Stimulated activated naive CD8-positive, alpha-beta T cell treated with anti-CD3 and anti-CD28 coated beads, Interleukin-15, Interleukin-2, amounts not matched to agents 100 U/mL and 50 U/mL, for 24 hours (primary cell): ENCODE results near the gene FAM76A.
"Not testable (repeated sequence)": the region's sequence is repeated elsewhere in the genome, so short reads cannot be mapped to it uniquely, and the experiment has no call there.

ENCODE experiments used
- ATAC-seq: fragments of 150-1000 bp; cut with Tn5 transposase; one replicate; pipeline ENCODE4 v1.10.0; 2021
- DNase-seq: peaks from one replicate; pipeline ENCODE4 v3.0.0; 2021

The FAM76A gene

GRCh38 chr1:27725374-27726172, at the start of gene FAM76A:
FAM76A (plus strand) TSS chr1:27725961; CDS start chr1:27726081, 120 bp downstream.
- DNase-seq (peak; percentile 100), ATAC-seq (peak; percentile 97)

- ATAC-seq (no peak), DNase-seq (no peak)
These were observed 49.4 kb upstream of the FAM76A start for GRCh38 chr1:27676410-27676809.

- ATAC-seq (no peak), DNase-seq (no peak)
These were observed 47.0 kb upstream of the FAM76A start for GRCh38 chr1:27678747-27679146.

- not testable (repeated sequence) for DNase-seq, ATAC-seq
These were observed 45.5 kb upstream of the FAM76A start for GRCh38 chr1:27680225-27680791.

- not testable (repeated sequence) for DNase-seq, ATAC-seq
These were observed 44.2 kb upstream of the FAM76A start for GRCh38 chr1:27681580-27681979.

DNA sequence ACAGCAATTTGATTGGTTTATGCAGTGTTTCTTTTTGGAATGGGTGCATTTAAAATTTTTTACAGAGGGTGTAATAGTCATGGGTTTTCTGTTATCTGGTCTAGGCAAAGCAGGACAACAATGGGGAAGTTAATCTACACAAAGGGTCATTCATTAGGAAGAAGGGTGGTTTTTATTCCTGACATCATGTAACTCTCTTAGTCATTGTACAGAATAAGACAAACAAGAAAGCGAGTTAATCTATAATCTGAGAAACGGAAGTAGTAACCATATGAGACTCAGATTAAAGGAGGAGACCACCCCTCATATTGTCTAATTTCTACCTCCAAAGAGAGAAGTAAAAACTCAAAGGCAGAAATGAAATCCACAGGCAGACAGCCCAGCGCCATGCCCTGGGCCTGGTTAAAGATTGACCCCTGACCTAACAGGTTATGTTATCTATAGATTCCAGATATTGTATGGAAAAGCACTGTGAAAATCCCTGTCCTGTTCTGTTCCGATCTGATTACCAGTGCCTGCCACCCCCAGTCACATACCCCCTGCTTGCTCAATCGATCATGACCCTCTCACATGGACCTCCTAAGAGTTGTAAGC, 43.3 kb upstream of the FAM76A start:
- DNase-seq (no peak), ATAC-seq (no peak)

DNA sequence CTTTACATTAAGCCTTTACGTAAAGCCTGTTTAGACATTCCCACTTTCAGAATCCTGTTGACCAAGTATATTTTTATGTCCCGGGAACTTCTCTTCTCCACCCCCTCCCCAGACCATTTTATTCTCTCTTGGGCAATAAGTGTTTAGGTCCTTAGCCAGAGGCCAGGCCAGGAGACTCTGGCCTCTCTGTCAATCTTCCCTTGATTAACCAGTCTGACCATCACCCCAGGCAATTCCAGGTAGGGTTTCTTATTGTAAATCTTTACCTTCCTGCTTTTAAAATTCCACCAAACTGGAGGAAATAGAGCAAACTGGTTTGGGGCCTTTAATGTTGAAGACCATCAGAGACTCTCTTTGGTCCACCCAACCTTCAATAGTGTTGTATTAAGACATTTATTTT, 41.6 kb upstream of the FAM76A start:
- no peak for DNase-seq
- ATAC-seq, result no peak

GRCh38 chr1:27686223-27686990, 39.4 kb upstream of the FAM76A start:
- no peak for ATAC-seq

GRCh38 chr1:27687906-27688305, 37.9 kb upstream of the FAM76A start:
- no peak for DNase-seq
- ATAC-seq, result no peak

More at GRCh38 chr1:27686223-27686990, 39.4 kb upstream of the FAM76A start:
- DNase-seq, result no peak

GRCh38 chr1:27689423-27690173, 36.2 kb upstream of the FAM76A start:
- ATAC-seq, result peak; percentile 46

GRCh38 chr1:27690183-27690582, 35.6 kb upstream of the FAM76A start:
- DNase-seq, result no peak
- no peak for ATAC-seq

More at GRCh38 chr1:27689423-27690173, 36.2 kb upstream of the FAM76A start:
- no peak for DNase-seq

DNA sequence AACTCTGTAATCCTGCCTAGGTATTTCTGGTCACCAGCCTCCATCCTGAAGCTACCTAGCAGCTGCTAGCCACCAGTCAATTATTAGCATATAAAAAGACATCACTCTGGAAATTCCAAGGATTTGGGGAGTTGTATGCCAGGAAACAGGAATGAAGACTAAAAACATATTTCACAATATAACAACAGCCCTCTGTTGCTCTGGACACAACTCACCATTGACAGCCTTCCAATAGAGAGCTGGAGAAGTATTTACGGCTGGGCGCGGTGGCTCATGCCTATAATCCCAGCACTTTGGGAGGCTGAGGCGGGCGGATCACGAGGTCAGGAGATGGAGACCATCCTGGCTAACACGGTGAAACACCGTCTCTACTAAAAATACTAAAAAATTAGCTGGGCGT, 28.9 kb upstream of the FAM76A start:
- not testable (repeated sequence) for DNase-seq, ATAC-seq

DNA sequence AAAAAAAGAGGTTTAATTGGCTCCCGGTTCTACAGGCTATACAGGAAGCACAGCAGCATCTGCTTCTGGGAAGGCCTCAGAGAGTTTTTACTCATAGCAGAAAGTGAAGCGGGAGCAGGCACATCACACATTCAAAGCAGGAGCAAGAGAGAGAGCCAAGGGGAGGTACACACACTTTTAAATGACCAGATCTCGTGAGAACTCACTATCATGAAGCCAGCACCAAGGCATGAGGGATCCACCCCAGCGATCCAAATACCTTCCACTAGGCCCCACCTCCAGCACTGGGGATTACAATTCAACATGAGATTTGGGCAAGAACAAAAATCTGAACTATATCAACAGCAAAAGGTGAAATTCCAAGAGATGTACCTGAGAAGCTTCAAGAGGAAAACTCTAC, 20.8 kb upstream of the FAM76A start:
- ATAC-seq (no peak), DNase-seq (no peak)

GRCh38 chr1:27705545-27705944, 20.2 kb upstream of the FAM76A start:
- no peak for DNase-seq

DNA sequence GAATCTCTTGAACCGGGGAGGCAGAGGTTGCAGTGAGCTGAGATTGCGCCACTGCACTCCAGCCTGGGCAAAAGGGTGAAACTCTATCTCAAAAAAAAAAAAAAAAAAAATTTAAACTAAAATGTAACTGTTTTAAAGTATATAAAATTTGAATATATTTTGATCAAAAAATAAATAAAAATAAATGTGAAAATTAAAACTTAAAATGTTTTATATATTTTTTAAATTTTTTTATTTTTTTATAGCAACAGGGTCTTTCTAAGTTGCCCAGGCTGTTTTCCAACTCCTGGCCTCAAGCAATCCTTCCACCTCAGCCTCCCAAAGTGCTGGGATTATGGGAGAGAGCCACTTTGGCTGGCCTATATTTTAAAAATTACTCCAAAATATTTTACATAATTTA, 15.2 kb upstream of the FAM76A start:
- no peak for ATAC-seq
- no peak for DNase-seq

More at GRCh38 chr1:27705545-27705944, 20.2 kb upstream of the FAM76A start:
- ATAC-seq, result no peak

DNA sequence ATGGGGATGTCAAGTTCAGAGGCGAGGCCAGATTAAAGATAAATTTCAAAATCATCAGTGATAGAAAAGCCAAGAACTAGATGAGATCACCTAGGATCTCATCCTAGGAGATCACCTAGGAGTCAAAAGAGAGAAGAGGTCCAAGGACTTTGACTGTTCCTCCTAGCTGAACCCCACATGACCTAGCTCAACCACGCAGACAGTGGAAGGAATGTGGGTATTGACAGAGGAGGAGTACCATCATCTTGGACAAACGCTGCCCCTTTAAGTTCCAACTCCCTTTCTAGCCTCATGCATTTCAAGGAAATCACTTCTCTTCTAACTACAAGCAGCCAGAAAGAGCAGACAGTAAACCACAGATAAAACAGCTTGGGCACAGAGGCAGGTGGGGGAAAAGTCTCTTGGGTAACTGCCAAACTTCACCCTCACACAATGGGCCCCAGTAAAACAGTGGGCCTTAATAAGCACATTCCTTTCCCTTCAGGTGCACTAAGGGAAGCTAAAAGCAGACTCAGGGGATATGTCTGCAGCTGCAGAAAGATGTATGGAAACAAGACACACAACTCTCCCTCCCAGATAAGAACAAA, 12.5 kb upstream of the FAM76A start:
- ATAC-seq (no peak), DNase-seq (no peak)

DNA sequence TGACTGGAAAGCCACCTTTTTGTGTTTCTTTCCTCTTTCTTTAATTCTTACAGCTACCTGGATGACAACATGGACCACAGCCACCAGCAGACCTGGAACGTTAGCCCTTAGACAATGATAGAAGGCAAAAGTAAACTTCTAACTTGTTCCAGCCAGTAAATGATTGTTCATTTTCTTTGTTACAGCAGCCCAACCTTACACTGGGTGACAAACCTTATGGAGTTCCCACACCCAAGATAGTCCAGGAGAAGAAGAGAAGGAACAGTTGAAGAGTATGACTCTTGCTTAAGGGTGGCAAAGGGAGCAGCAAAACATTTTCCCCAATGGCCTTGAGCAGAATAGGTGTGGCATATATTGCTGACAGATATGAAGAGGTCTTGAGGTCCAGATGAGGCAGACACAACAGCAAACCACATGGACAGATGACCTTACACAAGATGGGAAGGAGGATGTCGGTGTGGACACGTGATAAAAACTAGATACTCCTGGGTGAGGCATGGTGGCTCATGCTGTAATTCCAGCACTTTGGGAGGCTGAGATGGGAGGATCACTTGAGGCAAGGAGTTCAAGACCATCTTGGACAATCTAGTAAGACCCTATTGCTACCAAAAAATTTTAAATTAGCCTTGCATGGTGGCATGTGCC, 11.8 kb upstream of the FAM76A start:
- DNase-seq (no peak), ATAC-seq (no peak)

- ATAC-seq, result no peak
- DNase-seq, result no peak
These were observed 9.4 kb upstream of the FAM76A start for GRCh38 chr1:27716262-27716895.

DNA sequence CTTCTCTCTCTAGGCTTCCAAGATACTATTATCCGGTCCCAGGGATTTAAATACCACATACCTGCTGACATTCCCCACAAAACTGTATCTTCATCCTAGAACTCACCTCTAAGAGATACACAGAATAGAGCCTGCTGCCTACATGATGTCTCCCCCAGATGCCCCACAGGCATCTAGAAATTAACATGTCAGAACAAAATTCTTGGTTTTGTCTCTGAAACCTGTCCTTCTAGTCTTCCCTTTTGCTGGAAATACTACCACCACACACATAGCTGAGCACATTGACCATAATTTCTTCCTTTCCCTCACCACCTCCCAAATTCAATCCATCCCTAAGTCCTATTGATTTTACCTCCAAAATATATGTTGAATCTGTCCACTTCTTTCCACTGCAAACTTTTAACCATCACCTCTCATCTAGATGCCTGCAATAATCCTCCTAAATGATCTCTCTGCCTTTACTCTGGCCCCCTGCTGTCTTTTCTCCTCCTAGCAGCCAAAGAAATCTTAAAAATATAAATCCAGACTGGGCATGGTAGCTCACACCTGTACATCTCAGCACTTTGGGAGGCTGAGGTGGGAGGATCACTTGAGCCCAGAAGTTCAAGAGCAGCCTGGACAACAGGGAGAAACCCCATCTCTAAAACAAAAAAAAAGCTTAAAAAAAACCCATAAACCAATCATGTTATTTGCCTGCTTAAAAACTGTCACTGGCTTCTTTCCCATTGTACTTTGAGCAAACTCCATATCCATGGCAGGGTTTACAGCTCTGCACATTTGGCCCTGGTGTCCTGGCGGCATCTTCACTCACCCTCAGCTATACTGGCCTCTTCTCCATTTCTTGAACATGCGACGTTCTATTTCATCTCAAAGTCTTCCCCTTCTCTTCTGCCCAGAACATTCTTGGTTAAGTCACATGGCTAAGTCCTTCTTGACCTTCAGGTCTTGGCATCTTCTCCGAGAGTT, 6.2 kb upstream of the FAM76A start:
- ATAC-seq (no peak), DNase-seq (no peak)
